ENCODE measurements around the gene PTTG2.

PTTG2 gene

GRCh38 chr4:37989398-37990260 lies 29.4 kb downstream of the PTTG2 start:
- no peak for DNase-seq

DNA sequence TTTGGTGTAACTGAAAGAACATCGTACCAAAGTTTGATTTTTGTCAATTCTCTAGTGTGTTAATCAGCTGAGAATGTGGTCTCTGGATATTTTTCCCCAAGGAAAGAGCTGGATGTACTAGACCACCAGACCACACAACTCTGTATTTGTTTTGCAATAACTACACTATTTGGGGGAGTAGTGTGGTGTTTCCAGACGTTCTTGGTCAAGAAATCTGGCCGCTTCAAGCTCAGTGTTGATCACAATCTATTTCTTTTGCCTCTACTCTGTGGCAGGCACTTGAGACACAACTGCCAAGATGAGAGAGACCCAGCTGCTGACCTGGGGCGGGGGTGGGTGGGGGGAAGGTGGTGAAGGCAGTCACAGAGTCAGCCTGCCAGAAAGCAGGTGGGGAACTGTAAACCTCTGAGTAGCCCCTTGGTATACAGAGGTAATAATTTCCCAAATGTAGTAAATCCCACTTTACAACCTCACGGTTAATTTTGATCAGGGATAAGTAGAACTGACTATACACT lies 30.6 kb downstream of the PTTG2 start:
- DNase-seq = no peak

GRCh38 chr4:37991623-37992410 lies 31.6 kb downstream of the PTTG2 start:
- DNase-seq = no peak

- no peak for DNase-seq
Observed at GRCh38 chr4:37993806-37994205, 33.6 kb downstream of the PTTG2 start.

DNA sequence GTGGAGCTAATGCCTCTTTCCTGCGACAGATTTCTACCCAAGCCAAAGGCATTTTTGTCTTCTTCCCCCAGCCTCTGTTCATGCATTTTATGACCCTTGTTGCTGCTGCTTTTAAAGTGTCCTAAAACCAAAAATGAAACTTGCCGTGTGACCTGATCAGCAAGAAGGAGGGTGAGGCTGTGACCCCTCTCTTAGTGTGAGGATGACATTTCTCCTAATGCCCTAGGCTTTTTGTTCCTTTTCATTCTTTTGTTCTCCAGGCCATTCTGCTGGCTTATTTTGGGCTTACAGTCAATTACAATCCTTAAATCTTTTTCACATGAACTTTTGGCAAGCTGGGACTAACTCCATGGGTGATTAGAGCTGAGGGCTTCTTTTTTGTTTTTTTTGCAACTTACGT lies 34.4 kb downstream of the PTTG2 start:
- no peak for DNase-seq

DNA sequence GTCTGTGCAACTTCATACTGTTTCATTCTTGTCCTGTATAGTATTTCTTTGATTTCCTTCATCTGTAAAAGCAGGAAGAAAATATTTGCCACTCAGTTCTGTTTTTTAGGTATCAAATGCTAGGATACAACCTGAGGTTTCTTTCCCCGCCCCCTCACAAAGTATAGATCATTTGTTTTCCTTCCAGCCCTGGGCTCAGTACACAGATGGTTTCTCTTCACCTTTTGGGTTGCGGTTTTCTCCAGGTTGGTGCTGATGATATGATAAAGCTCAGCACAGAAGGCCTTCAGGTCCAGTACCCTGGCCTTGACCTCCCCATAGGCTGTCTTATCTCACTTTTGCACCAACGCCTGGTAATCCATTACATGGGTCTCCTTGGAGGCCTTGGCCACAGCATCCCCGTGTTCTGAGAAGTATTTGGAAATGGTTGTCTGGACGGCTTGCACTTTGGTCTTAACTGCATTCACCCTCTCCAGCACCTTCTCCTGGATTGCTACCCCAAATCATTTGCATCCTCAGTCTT lies 35.2 kb downstream of the PTTG2 start:
- no peak for DNase-seq

DNA sequence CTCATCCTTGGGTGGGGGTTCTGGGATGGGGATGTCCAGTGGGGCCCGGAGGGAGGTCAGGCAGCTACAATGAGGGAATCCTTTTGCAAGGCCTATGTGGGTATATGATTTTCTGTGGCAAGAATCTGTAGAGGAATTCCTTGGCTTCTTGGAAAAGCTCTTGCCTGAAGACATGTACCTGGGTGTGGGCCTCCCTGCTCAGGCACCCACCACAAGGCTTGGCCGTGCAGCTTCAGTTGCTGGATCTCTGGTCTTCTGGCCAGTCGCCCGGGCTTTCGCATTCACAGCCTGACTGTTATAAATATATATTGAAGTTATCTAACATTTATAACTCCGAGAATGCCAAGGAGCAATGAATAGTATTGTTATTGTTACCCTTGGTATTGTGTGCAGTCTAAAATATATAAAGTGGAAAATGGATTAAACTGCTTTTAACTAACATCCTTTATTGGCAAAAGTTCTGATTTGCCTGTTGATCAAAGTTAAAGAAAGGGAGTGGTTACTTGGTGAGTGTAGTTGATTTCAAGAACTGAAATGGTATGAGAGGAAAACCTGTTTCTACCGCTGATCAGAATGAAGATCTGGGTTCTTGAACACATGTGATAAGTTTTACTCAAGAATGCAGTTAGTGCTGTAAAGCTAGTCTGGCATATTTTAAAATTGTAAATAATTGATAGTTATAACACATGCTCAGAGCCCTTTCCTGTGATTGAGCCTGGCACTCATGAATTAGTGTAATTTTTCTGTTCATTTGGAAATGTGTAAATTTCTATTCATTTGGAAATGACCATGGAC lies 36.0 kb downstream of the PTTG2 start:
- DNase-seq = no peak

- no peak for DNase-seq
Observed at GRCh38 chr4:37998226-37998625, 38.0 kb downstream of the PTTG2 start.

DNA sequence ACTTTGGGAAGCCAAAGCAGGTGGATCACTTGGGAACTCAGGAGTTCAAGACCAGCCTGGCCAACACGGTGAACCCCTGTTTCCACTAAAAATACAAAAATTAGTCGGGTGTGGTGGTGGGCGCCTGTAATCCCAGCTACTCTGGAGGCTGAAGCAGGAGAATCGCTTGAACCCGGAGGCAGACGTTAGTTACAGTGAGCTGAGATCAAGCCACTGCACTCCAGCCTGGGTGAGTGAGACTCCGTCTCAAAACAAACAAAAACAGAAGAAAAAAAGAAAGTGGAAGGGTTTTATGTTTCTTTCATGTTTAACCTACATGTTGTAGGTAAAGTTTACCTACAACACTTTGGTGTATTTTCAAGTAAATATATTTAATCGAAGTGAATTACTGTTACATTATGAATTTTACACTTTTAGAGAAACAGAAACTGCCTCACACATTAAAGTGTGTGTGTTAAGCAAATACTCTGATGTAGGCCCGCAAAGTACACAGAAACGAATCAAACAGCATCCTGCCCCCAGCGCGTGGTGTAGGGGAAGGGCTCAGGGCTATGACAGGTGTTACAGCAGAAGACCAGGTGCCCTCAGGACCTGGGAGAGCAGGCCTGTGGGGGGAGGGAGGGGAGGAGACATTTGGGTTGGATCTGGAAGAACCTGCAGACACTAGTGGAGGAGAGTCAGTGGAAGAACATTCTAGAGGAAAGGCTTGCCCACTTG lies 39.0 kb downstream of the PTTG2 start:
- no peak for DNase-seq

GRCh38 chr4:37999965-38000364 lies 39.8 kb downstream of the PTTG2 start:
- no peak for DNase-seq

GRCh38 chr4:38001927-38002326 lies 41.7 kb downstream of the PTTG2 start:
- DNase-seq = no peak

GRCh38 chr4:38002451-38003071 lies 42.4 kb downstream of the PTTG2 start:
- no peak for DNase-seq

GRCh38 chr4:38003102-38003501 lies 42.9 kb downstream of the PTTG2 start:
- DNase-seq = peak in 1 of 5 experiments; percentile 43

DNA sequence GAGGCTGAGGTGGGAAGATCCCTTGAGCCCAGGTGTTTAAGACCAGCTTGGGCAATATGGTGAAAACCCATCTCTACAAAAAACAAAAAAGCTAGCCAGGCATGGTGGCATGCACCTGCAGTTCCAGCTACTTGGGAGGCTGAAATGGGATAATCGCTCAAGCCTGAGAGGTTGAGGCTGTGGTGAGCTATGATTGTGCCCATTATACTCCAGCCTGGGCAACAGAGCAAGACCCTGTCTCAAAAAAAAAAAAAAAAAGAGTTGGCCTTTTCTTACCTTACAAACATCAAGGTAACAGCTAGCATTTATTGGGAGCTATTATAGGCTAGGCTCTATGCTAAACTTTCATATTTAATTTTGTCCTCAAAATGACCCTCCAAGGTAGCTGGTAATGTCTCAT lies 43.4 kb downstream of the PTTG2 start:
- DNase-seq = no peak

DNA sequence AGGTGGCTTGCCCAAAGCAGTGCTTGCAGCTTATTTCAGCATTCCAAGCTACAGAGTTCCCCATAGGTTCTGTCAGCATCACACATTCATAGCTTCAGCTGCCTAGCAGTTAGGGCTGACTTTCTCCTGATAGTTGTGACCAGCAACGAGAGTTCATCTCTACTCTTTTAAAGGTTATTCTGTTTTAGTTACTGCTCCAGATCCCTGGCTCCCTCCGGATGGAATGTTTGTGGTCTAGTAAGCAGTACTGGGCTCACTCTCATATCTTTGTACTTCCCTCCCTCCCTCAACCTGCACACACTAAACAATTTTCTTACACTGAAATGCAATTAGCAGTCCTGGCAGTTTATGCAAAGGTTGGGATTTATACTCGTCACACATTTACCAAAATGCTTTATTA lies 43.9 kb downstream of the PTTG2 start:
- no peak for DNase-seq

GRCh38 chr4:38004887-38005286 lies 44.7 kb downstream of the PTTG2 start:
- DNase-seq = no peak

GRCh38 chr4:38005637-38006036 lies 45.4 kb downstream of the PTTG2 start:
- no peak for DNase-seq

- DNase-seq = no peak
Observed at GRCh38 chr4:38007645-38008044, 47.4 kb downstream of the PTTG2 start.

DNA sequence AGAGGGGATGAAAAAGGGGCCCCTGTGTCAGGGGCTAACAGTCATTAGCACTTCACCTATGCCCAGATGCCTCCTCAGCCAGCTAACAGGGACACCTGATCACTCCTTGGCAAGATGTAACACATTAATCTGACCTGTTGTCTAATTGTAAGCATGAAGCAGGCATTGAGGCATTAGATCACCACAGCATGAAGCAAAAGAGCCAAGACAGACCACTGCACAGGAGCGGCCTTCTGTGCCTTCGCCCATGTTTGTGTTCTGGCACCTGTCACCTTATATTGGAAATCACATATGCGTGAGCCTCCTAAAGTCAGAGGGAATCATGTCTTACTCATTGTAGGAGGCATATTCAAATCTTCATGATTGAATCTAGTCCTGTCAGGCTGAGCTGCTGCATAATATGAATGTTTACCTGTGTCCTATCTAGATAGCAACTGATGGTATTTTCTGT lies 48.4 kb downstream of the PTTG2 start:
- no peak for DNase-seq

- no peak for DNase-seq
Observed at GRCh38 chr4:38009421-38009820, 49.2 kb downstream of the PTTG2 start.

- DNase-seq = no peak
Observed at GRCh38 chr4:38009949-38010348, 49.8 kb downstream of the PTTG2 start.
